OCI-LY1 (cell line): ENCODE measurements around the gene KCTD4.

Experiments
- H2AFZ ChIP-seq: fragments of 200-600 bp; sonication (generic), shearing (Covaris generic); 2 replicates; pipeline ENCODE4 v1.6.0; 2014; ENCODE audit warnings: antibody characterized with exemption, mild to moderate bottlenecking, low read length
- H3F3A ChIP-seq: fragments of 200-600 bp; sonication (generic), shearing (Covaris generic); 2 replicates; pipeline ENCODE4 v1.6.0; 2014; ENCODE audit warnings: mild to moderate bottlenecking, antibody characterized with exemption, low read length, moderate library complexity; ENCODE audit not compliant: insufficient read depth
- H3K27ac ChIP-seq: fragments of 200-600 bp; sonication (generic); 2 replicates; pipeline ENCODE4 v1.5.1; 2014; ENCODE audit warnings: low read length, mixed run types, mild to moderate bottlenecking, low read depth; ENCODE audit not compliant: poor library complexity, severe bottlenecking
- H3K27me3 ChIP-seq: fragments of 200-600 bp; sonication (generic); 2 replicates; pipeline ENCODE4 v1.6.0; 2014; ENCODE audit warnings: antibody characterized with exemption, mild to moderate bottlenecking, low read length, moderate library complexity; ENCODE audit not compliant: insufficient read depth
- H3K36me3 ChIP-seq: fragments of 200-600 bp; sonication (generic); 2 replicates; pipeline ENCODE4 v1.6.1; 2014; ENCODE audit warnings: mild to moderate bottlenecking, antibody characterized with exemption, low read length, moderate library complexity, mixed read lengths; ENCODE audit not compliant: insufficient read depth
- H3K4me1 ChIP-seq: fragments of 200-600 bp; sonication (generic); 2 replicates; pipeline ENCODE4 v1.5.1; 2014; ENCODE audit warnings: mild to moderate bottlenecking, low read length, moderate library complexity; ENCODE audit not compliant: insufficient read depth, severe bottlenecking
- H3K4me2 ChIP-seq: fragments of 200-600 bp; sonication (generic), shearing (Covaris generic); 2 replicates; pipeline ENCODE4 v1.6.1; 2014; ENCODE audit warnings: low read length
- H3K4me3 ChIP-seq: fragments of 200-600 bp; sonication (generic); 2 replicates; pipeline ENCODE4 v1.5.1; 2014; ENCODE audit warnings: low read length, low read depth, mild to moderate bottlenecking, mixed read lengths; ENCODE audit not compliant: poor library complexity, severe bottlenecking
- H3K79me2 ChIP-seq: fragments of 200-600 bp; shearing (Covaris generic); 2 replicates; pipeline ENCODE4 v1.6.1; 2016; ENCODE audit warnings: mixed run types, low read length, mixed read lengths; ENCODE audit not compliant: insufficient read depth
- H3K9ac ChIP-seq: fragments of 200-600 bp; sonication (generic), shearing (Covaris generic); 2 replicates; pipeline ENCODE4 v1.6.1; 2014; ENCODE audit warnings: mild to moderate bottlenecking, low read length, mixed read lengths
- H3K9me2 ChIP-seq: fragments of 200-600 bp; sonication (generic), shearing (Covaris generic); 2 replicates; pipeline ENCODE4 v1.6.1; 2014; ENCODE audit warnings: low read depth, mild to moderate bottlenecking, low read length, mixed read lengths
- H3K9me3 ChIP-seq: fragments of 200-600 bp; shearing (Covaris generic); 2 replicates; pipeline ENCODE4 v1.6.1; 2014; ENCODE audit warnings: low read length, mixed read lengths
- H4K20me1 ChIP-seq: fragments of 200-600 bp; sonication (generic), shearing (Covaris generic); 2 replicates; pipeline ENCODE4 v1.6.0; 2016; ENCODE audit warnings: mild to moderate bottlenecking, low read length; ENCODE audit not compliant: insufficient read depth
- EZH2 ChIP-seq: fragments of 200-600 bp; sonication (generic), shearing (Covaris generic); IDR thresholded peaks from 2 replicates; pipeline ENCODE4 v1.8.0; 2017; ENCODE audit warnings: borderline replicate concordance, mixed run types, mild to moderate bottlenecking, antibody characterized with exemption, low read length, moderate library complexity, mixed read lengths
- TF ChIP-seq, protein P1 (sequence below): fragments of 200-600 bp; sonication (generic), shearing (Covaris generic); IDR thresholded peaks from 2 replicates; pipeline ENCODE4 v1.5.1; 2017; ENCODE audit warnings: mild to moderate bottlenecking, antibody characterized with exemption, low read length, moderate library complexity, mixed read lengths

KCTD4 gene

GRCh38 chr13:45242524-45242923 lies 41.7 kb upstream of the KCTD4 start:
- H3K27me3 ChIP-seq = no peaks in the 10 kb centered on the region
- peaks cover 16% of the 10 kb centered on the region for H3K4me1 ChIP-seq
- peak overlapping the region; percentile 3; the same call in 1 of the 2 replicates for H3K4me2 ChIP-seq
- no peaks in the 10 kb centered on the region for H3K79me2 ChIP-seq
- no peak for TF ChIP-seq EZH2
- TF ChIP-seq, protein P1, sequence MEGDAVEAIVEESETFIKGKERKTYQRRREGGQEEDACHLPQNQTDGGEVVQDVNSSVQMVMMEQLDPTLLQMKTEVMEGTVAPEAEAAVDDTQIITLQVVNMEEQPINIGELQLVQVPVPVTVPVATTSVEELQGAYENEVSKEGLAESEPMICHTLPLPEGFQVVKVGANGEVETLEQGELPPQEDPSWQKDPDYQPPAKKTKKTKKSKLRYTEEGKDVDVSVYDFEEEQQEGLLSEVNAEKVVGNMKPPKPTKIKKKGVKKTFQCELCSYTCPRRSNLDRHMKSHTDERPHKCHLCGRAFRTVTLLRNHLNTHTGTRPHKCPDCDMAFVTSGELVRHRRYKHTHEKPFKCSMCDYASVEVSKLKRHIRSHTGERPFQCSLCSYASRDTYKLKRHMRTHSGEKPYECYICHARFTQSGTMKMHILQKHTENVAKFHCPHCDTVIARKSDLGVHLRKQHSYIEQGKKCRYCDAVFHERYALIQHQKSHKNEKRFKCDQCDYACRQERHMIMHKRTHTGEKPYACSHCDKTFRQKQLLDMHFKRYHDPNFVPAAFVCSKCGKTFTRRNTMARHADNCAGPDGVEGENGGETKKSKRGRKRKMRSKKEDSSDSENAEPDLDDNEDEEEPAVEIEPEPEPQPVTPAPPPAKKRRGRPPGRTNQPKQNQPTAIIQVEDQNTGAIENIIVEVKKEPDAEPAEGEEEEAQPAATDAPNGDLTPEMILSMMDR = no peak
- no peak overlapping the region for H3K4me3 ChIP-seq
- no peaks in the 10 kb centered on the region for H3K9me2 ChIP-seq
- H3K9me3 ChIP-seq = no peaks in the 10 kb centered on the region
- H3K27ac ChIP-seq = peak overlapping the region; percentile 11
- no peaks in the 10 kb centered on the region for H3F3A ChIP-seq
- H3K36me3 ChIP-seq = no peaks in the 10 kb centered on the region
- no peak overlapping the region; the same call in 1 of the 2 replicates for H3K9ac ChIP-seq
- H4K20me1 ChIP-seq = no peaks in the 10 kb centered on the region
- no peak overlapping the region for H2AFZ ChIP-seq

DNA sequence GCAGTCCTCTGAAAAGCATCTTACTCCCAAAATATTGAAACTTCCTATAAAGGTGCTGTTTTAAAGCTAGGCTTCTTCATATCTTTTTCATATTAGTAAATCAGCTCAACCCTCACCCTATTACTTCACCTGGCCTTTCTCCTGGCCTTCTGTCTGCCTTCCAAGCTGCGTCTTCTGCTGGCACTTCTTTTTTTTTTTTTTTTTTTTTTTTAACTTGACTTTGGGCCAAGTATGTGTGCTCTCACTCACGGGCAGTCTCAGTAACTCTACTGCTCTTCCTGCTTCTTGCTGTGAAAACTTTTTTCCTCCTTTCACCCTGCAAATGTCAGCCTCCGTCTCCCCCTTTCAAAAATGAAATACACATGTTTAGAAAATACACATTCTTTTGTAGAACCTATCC lies 41.2 kb upstream of the KCTD4 start:
- Histone ChIP-seq H3K27me3 (no peaks in the 10 kb centered on the region), H3K9ac (no peak overlapping the region; the same call in 1 of the 2 replicates), H3K4me2 (peak overlapping the region; percentile 3; the same call in 1 of the 2 replicates), H3K9me2 (no peaks in the 10 kb centered on the region), H3K27ac (peak overlapping the region; percentile 11), H3K4me1 (peaks cover 16% of the 10 kb centered on the region), H3K79me2 (no peaks in the 10 kb centered on the region), H3K36me3 (no peaks in the 10 kb centered on the region), H2AFZ (no peak overlapping the region), H3F3A (no peaks in the 10 kb centered on the region), H4K20me1 (no peaks in the 10 kb centered on the region), H3K9me3 (no peaks in the 10 kb centered on the region), H3K4me3 (no peak overlapping the region)
- TF ChIP-seq, protein P1 = no peak
- no peak for TF ChIP-seq EZH2

DNA sequence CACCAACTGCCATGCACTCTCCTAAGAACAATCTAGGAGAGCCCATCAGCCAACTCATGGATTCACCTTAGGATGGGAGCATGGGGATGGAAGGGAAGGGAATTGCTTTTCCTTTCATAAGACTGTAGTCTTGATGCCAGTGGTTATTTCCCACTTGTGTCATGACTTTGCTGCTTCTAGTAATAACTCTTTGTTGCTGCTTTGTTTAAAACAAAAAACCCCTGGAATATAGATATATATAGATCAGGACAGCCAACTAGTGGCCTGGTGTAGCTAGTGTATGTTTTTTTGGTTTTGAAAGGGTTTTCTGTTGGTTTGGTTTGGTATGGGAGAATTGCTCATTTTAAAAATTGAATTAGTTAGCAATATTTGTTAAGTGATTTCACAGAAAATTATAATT lies 39.3 kb upstream of the KCTD4 start:
- TF ChIP-seq, protein P1 = no peak
- TF ChIP-seq EZH2 = no peak
- no peak overlapping the region for H3K9ac ChIP-seq
- H3K9me3 ChIP-seq = no peaks in the 10 kb centered on the region
- no peaks in the 10 kb centered on the region for H4K20me1 ChIP-seq
- H3K9me2 ChIP-seq = no peaks in the 10 kb centered on the region
- no peaks in the 10 kb centered on the region for H3K79me2 ChIP-seq
- H3K4me3 ChIP-seq = no peak overlapping the region
- no peaks in the 10 kb centered on the region for H3K36me3 ChIP-seq
- H2AFZ ChIP-seq = no peak overlapping the region
- no peaks in the 10 kb centered on the region for H3F3A ChIP-seq
- peaks cover 16% of the 10 kb centered on the region for H3K4me1 ChIP-seq
- no peak overlapping the region for H3K27ac ChIP-seq
- H3K4me2 ChIP-seq = no peak overlapping the region
- H3K27me3 ChIP-seq = no peaks in the 10 kb centered on the region
